NCI-H128 (cell line): ENCODE results near the gene SSR3.
"Not testable (repeated sequence)": the region's sequence is repeated elsewhere in the genome, so short reads cannot be mapped to it uniquely, and the experiment has no call there.

Experiments used
- DNase-seq: peaks from one replicate; lab custom pipeline; 2025; ENCODE audit not compliant: unreplicated experiment; lab: John Stamatoyannopoulos, UW

SSR3 gene

GRCh38 chr3:156576651-156577348 lies 21.9 kb upstream of the SSR3 start:
- DNase-seq, result no peak

DNA sequence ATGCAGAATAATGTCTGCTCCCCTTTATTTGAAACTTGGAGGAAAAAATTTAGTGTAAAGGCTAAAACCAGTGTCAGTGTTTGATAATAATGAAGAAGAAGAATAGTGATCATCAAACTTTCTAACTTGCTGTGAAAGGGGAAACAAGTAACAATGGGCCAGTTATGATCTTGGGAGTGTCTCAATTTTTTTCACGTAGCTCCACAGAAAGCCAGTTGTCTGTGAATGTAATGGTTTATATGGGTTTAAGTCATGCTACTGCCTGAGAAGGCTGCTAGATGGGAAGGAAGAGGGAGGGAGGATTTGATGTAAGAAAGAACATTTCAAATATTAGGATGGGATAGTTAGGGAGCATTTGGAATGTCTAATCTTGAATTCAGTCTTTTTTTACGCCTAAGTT lies 21.1 kb upstream of the SSR3 start:
- no peak for DNase-seq

DNA sequence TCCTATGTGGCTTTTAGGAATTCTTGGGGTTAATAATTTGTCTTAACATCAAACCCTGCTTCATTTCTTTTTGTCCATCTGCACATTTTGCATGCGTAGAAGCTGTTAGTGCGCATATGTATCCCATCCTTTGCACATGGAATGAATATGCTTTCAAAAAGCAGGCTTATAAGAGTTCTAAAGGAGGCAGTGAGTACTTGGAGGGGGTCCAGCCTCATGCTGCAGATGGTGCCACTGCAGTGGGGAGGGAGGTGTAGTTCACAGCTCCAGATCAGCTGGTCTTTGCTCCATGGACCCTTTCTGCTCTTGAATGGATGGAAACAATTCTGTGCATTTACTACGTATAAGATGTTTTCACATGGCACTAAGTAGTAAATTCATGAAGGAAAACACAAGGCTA lies 20.7 kb upstream of the SSR3 start:
- no peak for DNase-seq

GRCh38 chr3:156569881-156570280 lies 15.0 kb upstream of the SSR3 start:
- DNase-seq, result not testable (repeated sequence)

DNA sequence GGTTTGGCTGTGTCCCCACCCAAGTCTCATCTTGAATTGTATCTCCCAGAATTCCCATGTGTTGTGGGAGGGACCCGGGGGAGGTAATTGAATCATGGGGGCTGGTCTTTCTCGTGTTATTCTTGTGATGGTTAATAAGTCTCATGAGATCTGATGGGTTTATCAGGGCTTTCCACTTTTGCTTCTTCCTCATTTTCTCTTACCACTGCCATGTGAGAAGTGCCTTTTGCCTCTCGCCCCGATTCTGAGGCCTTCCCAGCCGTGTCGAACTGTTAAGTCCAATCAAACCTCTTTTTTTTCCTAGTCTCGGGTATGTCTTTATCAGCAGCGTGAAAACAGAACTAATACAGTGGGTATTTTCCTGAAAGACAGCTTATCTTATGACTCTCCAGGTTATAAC lies 14.1 kb upstream of the SSR3 start:
- not testable (repeated sequence) for DNase-seq

DNA sequence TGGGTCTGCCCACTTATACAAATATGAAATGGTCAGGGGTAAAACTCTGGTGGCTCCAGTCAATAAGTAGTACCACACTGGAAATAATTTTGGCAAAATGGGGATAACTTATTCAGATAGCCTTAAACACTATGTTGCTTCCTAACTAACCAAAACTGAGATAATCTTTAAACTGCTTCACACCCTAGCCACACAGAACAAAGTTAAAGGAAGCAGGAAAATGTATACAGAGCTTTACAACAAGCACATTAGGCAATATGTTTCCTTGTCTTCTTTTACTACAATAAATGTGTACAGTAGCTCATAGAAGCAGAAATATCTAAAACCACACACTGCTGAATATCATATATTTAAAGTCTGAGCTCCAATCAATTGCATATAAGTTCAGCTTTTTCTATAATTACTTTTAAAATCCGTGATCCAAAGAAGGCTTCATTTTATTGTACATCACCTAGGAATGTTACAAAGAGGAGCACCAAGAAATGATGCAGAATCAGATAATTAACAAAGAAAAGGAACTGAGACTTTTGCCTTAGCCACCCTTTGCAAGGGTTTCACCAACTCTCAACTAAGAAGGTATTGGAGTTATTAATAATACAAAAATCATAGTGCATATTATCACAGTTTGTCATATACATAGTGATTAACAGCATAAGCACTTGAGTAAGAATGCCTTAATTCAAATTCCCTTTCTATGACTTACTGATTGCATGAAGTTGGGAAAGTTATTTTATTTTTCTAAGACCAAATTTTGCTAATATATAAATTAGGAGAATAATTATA lies 9.2 kb upstream of the SSR3 start:
- no peak for DNase-seq

- DNase-seq, result not testable (repeated sequence)
Measured at GRCh38 chr3:156562486-156562885, 7.6 kb upstream of the SSR3 start.

GRCh38 chr3:156561533-156561932 lies 6.6 kb upstream of the SSR3 start:
- no peak for DNase-seq

DNA sequence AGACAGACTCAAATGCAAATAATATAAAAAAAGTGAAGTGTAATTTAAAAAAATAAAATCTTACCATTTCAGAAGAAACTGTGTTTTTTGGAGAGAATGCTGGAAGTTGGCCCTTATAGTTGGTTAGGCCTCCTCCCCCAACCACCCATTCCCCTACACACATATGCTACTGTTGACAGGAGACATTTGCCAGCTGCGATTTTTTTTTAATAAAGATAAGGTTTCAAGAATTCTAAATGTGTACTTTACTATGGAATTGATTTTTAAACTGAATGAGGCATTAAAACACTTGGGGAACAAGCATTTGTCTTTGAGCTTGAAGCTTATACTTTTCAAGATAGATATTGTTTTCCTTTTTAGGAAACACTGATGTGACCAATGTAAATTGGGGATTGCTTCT lies 4.4 kb upstream of the SSR3 start:
- DNase-seq, result no peak

DNA sequence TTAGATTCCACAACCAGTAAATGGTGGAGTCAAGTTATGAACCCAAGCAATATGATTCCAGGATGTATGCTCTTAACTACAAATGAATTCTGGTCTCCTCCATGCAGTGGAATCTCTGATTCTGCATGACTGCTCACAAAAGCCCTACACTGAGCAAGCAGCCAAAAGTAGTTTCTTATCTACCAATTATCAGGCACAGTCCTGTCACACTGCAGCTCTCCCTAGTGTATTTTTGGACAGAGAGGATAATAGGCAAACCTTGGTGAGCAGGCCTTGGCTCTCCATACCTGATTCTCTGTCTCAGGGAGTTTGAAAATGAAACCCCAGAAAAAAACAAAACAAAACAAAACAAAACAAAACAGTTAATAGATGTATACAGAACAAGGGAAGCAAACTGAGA lies 3.5 kb upstream of the SSR3 start:
- no peak for DNase-seq

DNA sequence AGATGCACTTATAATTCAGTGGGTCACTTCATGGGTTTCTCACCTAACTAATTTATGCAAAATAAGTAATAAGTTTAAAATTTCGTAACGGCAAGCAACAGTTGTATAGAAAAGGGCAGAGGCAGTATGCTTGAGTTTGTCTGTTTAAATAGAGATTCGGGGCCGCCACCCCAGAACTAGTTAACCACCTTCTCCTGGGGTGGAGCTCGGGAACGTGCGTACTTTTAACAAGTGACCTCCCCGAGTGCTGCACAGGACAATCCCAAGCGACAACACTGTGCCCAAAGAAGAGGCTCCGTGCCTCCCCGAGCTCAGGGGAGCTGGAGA lies 439 bp downstream of the SSR3 start:
- no peak for DNase-seq

- no peak for DNase-seq
Measured at GRCh38 chr3:156553705-156554356, 1.1 kb downstream of the SSR3 start.

GRCh38 chr3:156552973-156553372 lies 1.9 kb downstream of the SSR3 start:
- DNase-seq, result no peak

DNA sequence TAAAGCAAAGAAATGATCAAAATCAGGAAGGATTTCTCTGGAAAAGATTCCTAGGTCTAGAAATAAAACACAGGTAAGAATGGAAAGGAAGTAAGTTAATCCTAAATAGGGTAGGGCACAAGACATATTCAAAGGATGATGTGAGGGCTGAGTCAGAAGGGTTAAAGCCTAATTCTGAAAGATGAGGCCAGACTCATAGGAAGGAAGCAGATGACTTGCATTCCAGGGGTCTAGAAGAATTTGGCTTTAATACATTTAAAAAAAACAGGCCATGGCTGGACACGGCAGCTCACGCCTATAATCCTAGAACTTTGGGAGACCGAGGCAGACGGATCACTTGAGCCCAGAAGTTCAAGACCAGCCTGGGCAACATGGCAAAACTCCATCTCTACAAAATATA lies 3.2 kb downstream of the SSR3 start:
- DNase-seq, result no peak

- DNase-seq, result no peak
Measured at GRCh38 chr3:156551261-156551660, 3.7 kb downstream of the SSR3 start.

DNA sequence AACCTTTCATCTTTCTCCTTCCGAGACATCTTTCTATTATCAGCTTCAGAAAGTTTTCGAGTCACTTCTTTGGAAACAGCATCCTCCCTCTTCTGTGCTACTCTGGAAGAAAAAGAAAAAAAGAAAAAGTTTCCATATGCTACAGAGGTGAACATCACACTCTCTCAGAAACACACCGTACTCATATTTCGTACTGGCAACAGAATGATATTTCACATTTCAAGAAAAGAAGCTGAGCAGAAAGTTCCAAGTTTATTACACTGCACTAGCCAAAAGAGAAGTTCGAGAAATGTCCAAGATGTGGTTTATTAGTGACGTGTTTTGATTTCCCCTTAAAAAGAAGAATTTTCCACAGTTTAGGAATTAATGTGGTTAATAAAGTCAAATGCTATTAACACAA lies 6.0 kb downstream of the SSR3 start:
- no peak for DNase-seq

GRCh38 chr3:156548041-156548687 lies 6.8 kb downstream of the SSR3 start:
- DNase-seq, result no peak

DNA sequence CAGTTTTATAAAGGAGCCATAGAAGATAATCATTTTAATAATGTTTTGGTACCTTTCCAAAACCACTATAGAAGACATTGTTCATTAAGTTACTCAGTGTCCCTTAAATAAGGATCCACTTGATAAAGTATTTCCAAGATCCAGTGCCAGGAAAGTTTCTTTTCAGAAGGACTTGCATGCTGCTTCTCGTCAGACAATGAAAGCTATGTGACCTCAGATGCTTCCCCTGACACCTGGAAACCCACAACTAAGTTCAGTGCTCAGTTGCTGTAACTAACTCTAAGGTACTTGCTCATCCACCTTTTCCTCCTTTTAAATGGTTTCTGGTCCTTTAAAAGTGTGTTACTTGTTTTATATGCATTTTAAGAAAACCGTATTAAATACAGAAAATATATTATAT lies 7.3 kb downstream of the SSR3 start:
- no peak for DNase-seq

DNA sequence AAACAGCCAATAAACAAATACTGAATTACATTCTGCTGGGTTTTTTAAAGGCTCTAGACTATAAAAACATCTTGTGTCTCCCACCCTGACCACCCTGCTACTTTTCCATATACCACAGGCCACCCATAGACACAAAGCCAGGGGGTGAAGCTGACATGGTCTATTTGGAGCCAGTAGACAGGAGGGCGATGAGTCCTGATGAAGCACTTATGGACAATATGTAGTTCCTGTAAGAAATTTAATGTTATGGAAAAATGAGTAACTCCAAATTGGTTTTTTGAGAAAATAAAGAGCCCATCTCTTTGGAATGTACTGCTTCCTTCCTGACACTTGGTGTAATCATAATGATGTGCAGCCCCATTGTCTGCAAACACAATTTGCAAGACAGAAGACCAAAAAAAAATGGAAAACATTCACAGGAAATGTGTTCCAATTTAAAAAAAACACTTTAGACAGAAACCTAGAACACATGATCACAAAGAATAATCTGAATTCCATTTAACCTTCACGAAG lies 11.8 kb downstream of the SSR3 start:
- no peak for DNase-seq

DNA sequence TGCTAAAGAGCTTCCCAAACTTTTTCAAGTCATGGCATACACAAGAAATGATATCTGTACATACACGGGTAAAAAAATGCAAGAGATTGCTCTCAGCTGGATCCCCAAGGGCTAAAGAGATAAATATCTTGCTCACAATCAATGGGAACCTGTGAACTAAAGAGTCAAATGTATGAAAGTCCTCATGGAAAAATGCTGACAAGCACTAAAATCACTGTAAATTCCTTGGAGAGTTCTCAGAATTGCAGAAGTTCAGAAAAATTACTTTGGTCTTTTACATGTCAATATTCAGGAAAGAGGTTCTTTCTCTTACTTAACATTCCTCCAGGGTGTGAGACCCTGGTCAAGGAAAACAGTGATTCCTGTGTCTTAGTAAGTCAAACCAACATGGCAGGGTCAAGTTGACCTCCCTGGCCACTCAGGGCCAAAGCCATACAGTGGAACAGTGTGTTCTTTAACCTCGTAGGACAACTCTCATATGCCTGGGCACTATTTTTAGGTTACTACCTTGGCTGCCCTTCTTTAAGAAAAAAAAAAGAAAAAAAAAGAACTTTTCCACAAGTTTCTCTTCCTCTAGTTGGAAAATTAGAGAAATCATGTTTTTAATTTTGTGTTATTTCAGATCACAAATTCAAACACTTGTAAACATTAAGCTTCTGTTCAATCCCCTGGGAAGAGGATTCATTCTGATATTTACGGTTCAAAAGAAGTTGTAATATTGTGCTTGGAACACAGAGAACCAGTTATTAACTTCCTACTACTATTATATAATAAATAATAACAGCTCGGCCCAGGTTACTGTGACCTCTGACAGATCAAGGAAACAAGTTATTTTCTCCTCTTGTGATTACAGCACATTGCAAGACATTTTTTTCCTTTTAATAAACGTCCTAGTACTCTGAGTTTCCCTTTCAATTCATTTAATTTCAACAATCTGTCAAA lies 12.5 kb downstream of the SSR3 start:
- DNase-seq, result no peak

DNA sequence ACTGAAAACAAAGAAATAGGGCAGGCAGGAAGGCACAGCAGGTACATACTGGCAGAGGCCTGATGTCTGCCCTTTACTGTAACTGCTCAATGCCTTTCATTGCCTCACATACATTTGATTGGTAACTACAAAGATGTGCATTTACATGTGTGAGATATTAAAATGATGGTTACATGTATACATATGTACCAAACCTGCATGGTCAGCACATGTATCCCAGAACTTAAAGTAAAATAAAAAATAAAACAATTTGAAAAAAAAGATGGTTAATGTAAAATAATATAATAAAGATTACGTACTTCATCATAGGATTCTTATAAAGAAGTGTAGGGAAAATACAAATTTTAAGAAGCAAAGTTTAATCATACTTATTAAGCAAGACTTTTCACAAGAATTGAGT lies 15.1 kb downstream of the SSR3 start:
- DNase-seq, result no peak
